NCI-H446 treated with DMSO at 0.1 percent for 48 hours (cell line): ENCODE data around the gene KCNK1.
"Not testable (repeated sequence)": the region's sequence is repeated elsewhere in the genome, so short reads cannot be mapped to it uniquely, and the experiment has no call there.

ENCODE experiments used
- DNase-seq: peaks from one replicate; lab custom pipeline; 2025; lab: John Stamatoyannopoulos, UW

The KCNK1 gene

DNA sequence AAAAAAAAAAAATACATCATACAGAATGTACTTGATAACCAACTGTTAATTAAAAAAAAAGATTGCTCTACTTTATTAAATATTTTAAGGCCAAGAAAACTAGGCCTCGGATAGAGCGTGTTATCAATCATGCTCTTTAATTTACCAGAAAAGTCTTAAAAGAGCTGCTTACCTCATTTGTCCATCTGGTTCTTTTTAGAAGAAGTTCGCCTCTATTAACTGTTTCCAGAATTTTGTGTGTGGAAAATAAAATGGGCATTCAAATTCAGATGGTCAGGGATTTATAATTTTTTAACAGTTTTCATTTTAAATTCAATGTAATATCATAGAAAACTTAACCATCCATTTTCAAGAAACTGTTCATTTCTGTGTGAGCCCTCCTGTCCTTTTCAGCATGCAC lies 53.8 kb downstream of the KCNK1 start:
- DNase-seq, result peak; percentile 73

DNA sequence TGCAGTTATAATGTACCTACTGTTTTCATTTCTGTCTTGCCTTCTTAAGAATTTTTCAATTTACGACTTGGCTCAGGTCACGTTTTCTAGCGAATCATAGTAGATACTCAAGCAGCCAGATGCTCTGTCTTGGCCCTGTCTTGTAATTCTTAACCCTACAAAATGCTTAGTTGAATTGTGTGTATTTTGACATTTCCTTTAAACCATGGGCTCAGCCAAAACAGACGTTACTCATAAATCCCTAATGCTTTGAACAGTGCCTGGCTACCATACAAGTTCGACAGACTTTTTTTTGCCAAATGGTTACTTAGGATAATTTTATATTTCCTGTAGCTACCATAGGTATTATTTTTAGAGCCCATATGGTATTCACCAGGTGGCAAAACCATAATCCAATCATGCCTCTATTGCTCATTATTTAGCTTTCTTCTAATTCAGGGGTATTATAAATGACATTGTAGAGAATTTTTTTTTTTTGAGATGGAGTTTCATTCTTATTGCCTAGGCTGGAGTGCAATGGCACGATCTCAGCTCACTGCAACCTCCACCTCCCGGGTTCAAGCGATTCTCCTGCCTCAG lies 54.3 kb downstream of the KCNK1 start:
- peak; percentile 97 for DNase-seq

- DNase-seq, result peak; percentile 30
Observed at GRCh38 chr1:233668725-233669294, 54.9 kb downstream of the KCNK1 start.

DNA sequence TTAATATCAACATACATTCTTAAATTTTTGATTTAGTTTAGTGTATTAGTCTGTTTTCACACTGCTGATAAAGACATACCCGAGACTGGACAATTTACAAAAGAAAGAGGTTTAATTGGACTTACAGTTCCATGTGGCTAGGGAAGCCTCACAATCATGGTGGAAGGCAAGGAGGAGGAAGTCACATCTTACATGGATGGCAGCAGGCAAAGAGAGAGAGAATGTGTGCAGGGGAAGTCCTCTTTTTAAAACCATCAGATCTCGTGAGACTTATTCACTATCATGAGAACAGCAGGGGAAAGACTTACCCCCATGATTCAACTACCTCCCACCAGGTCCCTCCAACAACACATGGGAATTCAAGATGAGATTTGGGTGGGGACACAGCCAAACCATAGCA lies 56.5 kb downstream of the KCNK1 start:
- DNase-seq, result not testable (repeated sequence)

- DNase-seq, result no peak
Observed at GRCh38 chr1:233671286-233671685, 57.4 kb downstream of the KCNK1 start.

DNA sequence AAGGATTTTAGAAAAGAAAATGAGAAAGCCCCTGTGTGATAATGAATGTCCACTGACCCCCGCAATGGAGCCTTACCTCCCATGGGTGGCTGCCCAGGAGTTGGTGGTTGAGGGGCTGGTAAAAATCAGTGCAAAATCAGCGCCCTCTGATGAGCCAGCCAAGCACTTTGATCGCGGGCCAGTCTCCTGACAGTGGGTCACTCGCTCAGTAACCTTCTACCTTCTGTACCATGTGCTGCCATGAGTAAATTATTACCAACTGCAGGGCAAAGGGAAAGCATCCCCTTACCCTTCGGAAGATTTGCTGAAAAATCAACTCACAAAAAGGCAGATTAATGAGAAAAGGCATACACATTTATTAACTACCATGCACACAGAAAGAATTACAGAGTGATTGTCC lies 58.8 kb downstream of the KCNK1 start:
- no peak for DNase-seq

GRCh38 chr1:233673261-233673946 lies 59.5 kb downstream of the KCNK1 start:
- no peak for DNase-seq

DNA sequence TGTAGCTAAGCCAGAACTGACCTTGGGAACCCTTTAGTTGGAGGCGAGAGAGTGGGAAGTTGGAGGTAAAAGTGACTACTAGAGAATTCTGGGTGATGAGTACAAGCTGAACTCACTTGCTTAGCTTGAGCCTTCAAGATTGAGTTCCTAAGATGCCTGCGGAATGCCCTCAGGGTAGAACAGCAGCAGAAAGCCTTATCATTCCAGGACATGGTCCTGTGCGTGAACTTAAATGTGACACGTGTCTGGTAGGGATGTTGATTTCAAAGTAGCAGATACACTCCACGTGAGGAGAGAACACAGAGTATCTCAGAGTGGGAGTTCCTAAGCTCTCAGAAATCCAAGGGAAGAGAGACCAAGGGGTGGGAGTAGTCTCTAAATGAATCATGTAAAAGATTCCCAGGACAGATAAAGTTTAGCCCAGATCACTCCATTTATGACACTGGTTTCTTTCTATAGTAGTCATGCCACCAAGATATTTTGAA lies 60.1 kb downstream of the KCNK1 start:
- no peak for DNase-seq

- DNase-seq, result no peak
Observed at GRCh38 chr1:233675446-233675845, 61.5 kb downstream of the KCNK1 start.

DNA sequence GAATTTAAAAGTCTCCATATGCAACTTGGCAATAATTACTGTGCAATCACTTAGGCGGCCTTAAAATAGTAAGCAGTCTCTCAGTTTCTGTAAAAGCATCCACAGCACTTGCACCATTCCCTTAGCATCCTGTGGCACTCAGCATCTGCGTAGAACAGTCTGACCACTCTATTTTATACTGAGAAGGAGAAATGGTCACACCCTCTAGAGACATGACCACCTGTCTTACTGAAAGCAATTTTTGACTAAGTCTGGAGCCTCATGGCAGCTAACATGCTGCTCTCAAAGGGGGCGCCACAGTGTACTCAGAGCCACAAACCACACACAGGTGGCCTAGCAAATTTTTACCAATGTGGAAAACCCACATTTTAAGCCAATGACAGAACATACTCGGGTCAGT lies 62.0 kb downstream of the KCNK1 start:
- no peak for DNase-seq

GRCh38 chr1:233677690-233678354 lies 63.9 kb downstream of the KCNK1 start:
- no peak for DNase-seq

GRCh38 chr1:233679030-233679429 lies 65.1 kb downstream of the KCNK1 start:
- DNase-seq, result no peak

- no peak for DNase-seq
Observed at GRCh38 chr1:233679591-233680373, 65.9 kb downstream of the KCNK1 start.

GRCh38 chr1:233681285-233681684 lies 67.4 kb downstream of the KCNK1 start:
- no peak for DNase-seq

DNA sequence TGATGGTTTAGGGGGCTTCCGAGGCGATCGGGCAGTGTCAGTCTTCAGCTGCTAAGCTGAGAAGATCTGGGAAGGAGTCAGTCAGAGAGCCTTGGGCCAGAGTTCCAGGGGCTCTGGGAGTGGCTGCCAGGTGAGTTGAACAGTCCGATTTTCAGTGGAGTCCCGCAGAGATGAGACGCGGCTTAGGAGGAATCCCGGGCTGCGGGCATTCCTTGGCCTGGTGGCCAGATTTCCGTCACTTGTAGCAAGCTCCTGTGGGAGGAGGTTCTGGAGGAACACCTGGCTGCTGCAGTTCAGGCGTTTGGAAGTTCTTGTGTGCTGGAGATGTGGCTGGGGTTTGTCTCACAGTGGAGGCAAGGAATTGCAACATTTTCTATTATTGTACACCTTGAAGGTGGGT lies 72.7 kb downstream of the KCNK1 start:
- not testable (repeated sequence) for DNase-seq

DNA sequence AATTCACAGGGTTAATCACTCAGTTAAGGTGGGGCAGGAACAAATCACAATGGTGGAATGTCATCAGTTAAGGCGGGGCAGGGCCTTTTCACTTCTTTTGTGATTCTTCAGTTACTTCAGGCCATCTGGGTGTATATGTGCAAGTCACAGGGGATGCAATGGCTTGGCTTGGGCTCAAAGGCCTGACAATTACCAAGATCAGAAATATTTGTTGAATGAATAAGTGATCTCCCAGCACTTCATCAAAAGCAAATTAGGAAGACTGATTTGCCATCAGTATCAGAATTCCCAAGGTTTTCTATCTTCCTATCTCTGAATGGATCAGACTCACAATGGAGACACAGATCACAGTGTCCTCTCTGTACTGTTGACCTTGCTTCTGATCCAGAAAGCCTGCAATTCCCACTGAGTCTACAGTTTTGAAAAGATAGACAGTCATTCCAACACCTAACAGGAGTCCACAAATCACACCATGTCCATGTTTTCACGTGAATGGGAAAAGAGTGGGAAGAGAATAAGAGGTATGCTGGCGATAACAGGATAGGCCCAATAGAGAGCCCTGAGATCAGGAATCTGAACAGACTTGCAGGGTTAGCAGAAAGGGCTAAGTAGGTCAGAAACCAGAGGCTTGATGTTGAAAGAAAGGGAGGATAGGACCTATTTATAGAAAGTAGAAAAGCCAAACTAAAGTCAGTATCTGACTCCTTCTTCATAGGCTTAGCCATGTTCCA lies 75.3 kb downstream of the KCNK1 start:
- no peak for DNase-seq

GRCh38 chr1:233689748-233690254 lies 75.9 kb downstream of the KCNK1 start:
- DNase-seq, result no peak

DNA sequence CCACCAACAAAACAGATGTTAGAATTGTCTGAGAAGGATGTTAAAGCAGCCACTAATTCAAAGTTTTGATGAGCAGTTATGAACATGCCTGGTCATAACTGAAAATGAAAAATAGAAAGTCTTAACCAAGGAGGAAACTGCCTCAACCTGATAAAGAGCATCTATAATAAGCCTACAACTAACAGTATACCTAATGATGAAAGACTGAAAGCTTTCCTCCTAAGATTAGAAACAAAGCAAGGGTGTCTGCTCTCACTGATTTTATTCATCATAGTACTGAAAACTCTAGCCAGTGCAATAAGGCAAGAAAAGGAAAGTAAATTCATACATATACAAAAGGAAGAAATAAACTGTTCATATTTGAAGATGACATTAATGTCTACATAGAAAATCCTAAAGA lies 82.0 kb downstream of the KCNK1 start:
- no peak for DNase-seq

- DNase-seq, result peak; percentile 93
Observed at GRCh38 chr1:233700338-233700737, 86.4 kb downstream of the KCNK1 start.

- DNase-seq, result no peak
Observed at GRCh38 chr1:233704170-233704897, 90.4 kb downstream of the KCNK1 start.
